ENCODE results near the gene LY6G6F. TPM values are rescaled to one million over a fixed set of nuclear protein-coding genes. Genes with fewer than 3 reads are reported as not detected.

LY6G6F gene
- total and polyA plus RNA-seq, 2 of the 13 experiments (the other 11 are each of a cell fraction or from before 2014, with no cell fraction given) = not detected

- TF ChIP-seq, protein P1, sequence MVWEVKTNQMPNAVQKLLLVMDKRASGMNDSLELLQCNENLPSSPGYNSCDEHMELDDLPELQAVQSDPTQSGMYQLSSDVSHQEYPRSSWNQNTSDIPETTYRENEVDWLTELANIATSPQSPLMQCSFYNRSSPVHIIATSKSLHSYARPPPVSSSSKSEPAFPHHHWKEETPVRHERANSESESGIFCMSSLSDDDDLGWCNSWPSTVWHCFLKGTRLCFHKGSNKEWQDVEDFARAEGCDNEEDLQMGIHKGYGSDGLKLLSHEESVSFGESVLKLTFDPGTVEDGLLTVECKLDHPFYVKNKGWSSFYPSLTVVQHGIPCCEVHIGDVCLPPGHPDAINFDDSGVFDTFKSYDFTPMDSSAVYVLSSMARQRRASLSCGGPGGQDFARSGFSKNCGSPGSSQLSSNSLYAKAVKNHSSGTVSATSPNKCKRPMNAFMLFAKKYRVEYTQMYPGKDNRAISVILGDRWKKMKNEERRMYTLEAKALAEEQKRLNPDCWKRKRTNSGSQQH (CRISPR knock-in tag; IDR thresholded peaks at IDR 0.05; ENCODE audit: low read depth) = peak; percentile 21; the same call in 1 of the 2 replicates
- TF ChIP-seq ZNF580 (CRISPR knock-in tag; IDR thresholded peaks at IDR 0.05; ENCODE audit: borderline replicate concordance, low read depth) (no peak), CENPT (CRISPR knock-in tag; IDR thresholded peaks at IDR 0.05; ENCODE audit: low read depth) (0 out of 2 replicates have a peak, but pooled peaks have one; percentile 3), SMC3 (IDR thresholded peaks at IDR 0.05; ENCODE audit: low read length) (no peak), PAX8 (CRISPR knock-in tag; IDR thresholded peaks at IDR 0.05; ENCODE audit: borderline replicate concordance) (0 out of 2 replicates have a peak, but pooled peaks have one; percentile 27), PHB2 (IDR thresholded peaks at IDR 0.05; ENCODE audit: partially characterized antibody) (no peak), ZNF652 (CRISPR knock-in tag; IDR thresholded peaks at IDR 0.05; ENCODE audit: borderline replicate concordance, low read depth) (peak; percentile 4; the same call in 1 of the 2 replicates), STAG1 (CRISPR knock-in tag; IDR thresholded peaks at IDR 0.05) (no peak), ZBTB4 (CRISPR knock-in tag; IDR thresholded peaks at IDR 0.05; ENCODE audit: borderline replicate concordance) (no peak), HDAC2 (CRISPR knock-in tag; IDR thresholded peaks at IDR 0.05) (peak; percentile 30; the same call in 1 of the 2 replicates), ZBTB25 (CRISPR knock-in tag; IDR thresholded peaks at IDR 0.05) (peak; percentile 79), ZNF547 (CRISPR knock-in tag; IDR thresholded peaks at IDR 0.05) (peak; percentile 5; the same call in 1 of the 2 replicates), NFKBIZ (CRISPR knock-in tag; IDR thresholded peaks at IDR 0.05) (no peak), ZNF557 (CRISPR knock-in tag; IDR thresholded peaks at IDR 0.05) (no peak; the same call in 1 of the 2 replicates), ZBTB34 (CRISPR knock-in tag; IDR thresholded peaks at IDR 0.05) (peak; percentile 73; the same call in 1 of the 2 replicates), KLF13 (CRISPR knock-in tag; IDR thresholded peaks at IDR 0.05) (no peak)
- TF ChIP-seq, protein P2, sequence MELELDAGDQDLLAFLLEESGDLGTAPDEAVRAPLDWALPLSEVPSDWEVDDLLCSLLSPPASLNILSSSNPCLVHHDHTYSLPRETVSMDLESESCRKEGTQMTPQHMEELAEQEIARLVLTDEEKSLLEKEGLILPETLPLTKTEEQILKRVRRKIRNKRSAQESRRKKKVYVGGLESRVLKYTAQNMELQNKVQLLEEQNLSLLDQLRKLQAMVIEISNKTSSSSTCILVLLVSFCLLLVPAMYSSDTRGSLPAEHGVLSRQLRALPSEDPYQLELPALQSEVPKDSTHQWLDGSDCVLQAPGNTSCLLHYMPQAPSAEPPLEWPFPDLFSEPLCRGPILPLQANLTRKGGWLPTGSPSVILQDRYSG (CRISPR knock-in tag; IDR thresholded peaks at IDR 0.05) = peak; percentile 74; the same call in 1 of the 2 replicates
- TF ChIP-seq, protein P3, sequence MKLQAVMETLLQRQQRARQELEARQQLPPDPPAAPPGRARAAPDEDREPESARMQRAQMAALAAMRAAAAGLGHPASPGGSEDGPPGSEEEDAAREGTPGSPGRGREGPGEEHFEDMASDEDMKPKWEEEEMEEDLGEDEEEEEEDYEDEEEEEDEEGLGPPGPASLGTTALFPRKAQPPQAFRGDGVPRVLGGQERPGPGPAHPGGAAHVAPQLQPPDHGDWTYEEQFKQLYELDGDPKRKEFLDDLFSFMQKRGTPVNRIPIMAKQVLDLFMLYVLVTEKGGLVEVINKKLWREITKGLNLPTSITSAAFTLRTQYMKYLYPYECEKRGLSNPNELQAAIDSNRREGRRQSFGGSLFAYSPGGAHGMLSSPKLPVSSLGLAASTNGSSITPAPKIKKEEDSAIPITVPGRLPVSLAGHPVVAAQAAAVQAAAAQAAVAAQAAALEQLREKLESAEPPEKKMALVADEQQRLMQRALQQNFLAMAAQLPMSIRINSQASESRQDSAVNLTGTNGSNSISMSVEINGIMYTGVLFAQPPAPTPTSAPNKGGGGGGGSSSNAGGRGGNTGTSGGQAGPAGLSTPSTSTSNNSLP (IDR thresholded peaks at IDR 0.05; ENCODE audit: low read depth, low read length) = no peak; the same call in 1 of the 2 replicates
Observed at GRCh38 chr6:31665501-31666336, 40.9 kb upstream of the LY6G6F start, which contains the start of gene CSNK2B (continued).
